ENCODE data around the gene OTOR.
A peak's percentile ranks its signal among the peaks of the same experiment; 100 is the strongest.

Gene OTOR

GRCh38 chr20:16713066-16713465 lies 35.1 kb upstream of the OTOR start:
- DNase-seq (ENCODE audit: insufficient read length, low spot score) (no peak), FAIRE-seq (no peak)
- no peak for TF ChIP-seq POU2F2 (IDR thresholded peaks at IDR 0.05; ENCODE audit: low read depth, low read length)
- TF ChIP-seq POLR2AphosphoS5 (IDR thresholded peaks at IDR 0.05; ENCODE audit: low read depth, low read length), result no peak
- no peak for TF ChIP-seq TAF1 (IDR thresholded peaks at IDR 0.05; ENCODE audit: low read depth, low read length)
- no peak for TF ChIP-seq PAX5 (IDR thresholded peaks at IDR 0.05; ENCODE audit: insufficient read depth, low read length, severe bottlenecking)
- TF ChIP-seq POLR2A (IDR thresholded peaks at IDR 0.05; ENCODE audit: low read depth, low read length), result no peak
- no peak for TF ChIP-seq SPI1 (IDR thresholded peaks at IDR 0.05; ENCODE audit: low read depth, low read length)

GRCh38 chr20:16714242-16714641 lies 33.9 kb upstream of the OTOR start:
- no peak for FAIRE-seq
- no peak for TF ChIP-seq TAF1 (IDR thresholded peaks at IDR 0.05; ENCODE audit: low read depth, low read length)
- TF ChIP-seq POU2F2 (IDR thresholded peaks at IDR 0.05; ENCODE audit: low read depth, low read length), result no peak
- TF ChIP-seq POLR2AphosphoS5 (IDR thresholded peaks at IDR 0.05; ENCODE audit: low read depth, low read length), result no peak
- no peak for TF ChIP-seq POLR2A (IDR thresholded peaks at IDR 0.05; ENCODE audit: low read depth, low read length)
- TF ChIP-seq SPI1 (IDR thresholded peaks at IDR 0.05; ENCODE audit: low read depth, low read length), result no peak
- no peak for TF ChIP-seq PAX5 (IDR thresholded peaks at IDR 0.05; ENCODE audit: insufficient read depth, low read length, severe bottlenecking)
- DNase-seq (ENCODE audit: insufficient read length, low spot score), result no peak

GRCh38 chr20:16714751-16715150 lies 33.4 kb upstream of the OTOR start:
- no peak for TF ChIP-seq POLR2AphosphoS5 (IDR thresholded peaks at IDR 0.05; ENCODE audit: low read depth, low read length)
- no peak for TF ChIP-seq POLR2A (IDR thresholded peaks at IDR 0.05; ENCODE audit: low read depth, low read length)
- no peak for TF ChIP-seq SPI1 (IDR thresholded peaks at IDR 0.05; ENCODE audit: low read depth, low read length)
- no peak for TF ChIP-seq POU2F2 (IDR thresholded peaks at IDR 0.05; ENCODE audit: low read depth, low read length)
- no peak for TF ChIP-seq PAX5 (IDR thresholded peaks at IDR 0.05; ENCODE audit: insufficient read depth, low read length, severe bottlenecking)
- no peak for TF ChIP-seq TAF1 (IDR thresholded peaks at IDR 0.05; ENCODE audit: low read depth, low read length)
- FAIRE-seq, result no peak

GRCh38 chr20:16719421-16719820 lies 28.7 kb upstream of the OTOR start:
- TF ChIP-seq TAF1 (IDR thresholded peaks at IDR 0.05; ENCODE audit: low read depth, low read length) (no peak), PAX5 (IDR thresholded peaks at IDR 0.05; ENCODE audit: insufficient read depth, low read length, severe bottlenecking) (no peak), POU2F2 (IDR thresholded peaks at IDR 0.05; ENCODE audit: low read depth, low read length) (no peak), SPI1 (IDR thresholded peaks at IDR 0.05; ENCODE audit: low read depth, low read length) (no peak), POLR2AphosphoS5 (IDR thresholded peaks at IDR 0.05; ENCODE audit: low read depth, low read length) (no peak), POLR2A (IDR thresholded peaks at IDR 0.05; ENCODE audit: low read depth, low read length) (no peak)
- FAIRE-seq (no peak), DNase-seq (ENCODE audit: insufficient read length, low spot score) (no peak)

More at GRCh38 chr20:16714751-16715150, 33.4 kb upstream of the OTOR start:
- DNase-seq (ENCODE audit: insufficient read length, low spot score), result no peak

- TF ChIP-seq POLR2A (IDR thresholded peaks at IDR 0.05; ENCODE audit: low read depth, low read length), result no peak
- no peak for TF ChIP-seq PAX5 (IDR thresholded peaks at IDR 0.05; ENCODE audit: insufficient read depth, low read length, severe bottlenecking)
- TF ChIP-seq POU2F2 (IDR thresholded peaks at IDR 0.05; ENCODE audit: low read depth, low read length), result no peak
- no peak for TF ChIP-seq POLR2AphosphoS5 (IDR thresholded peaks at IDR 0.05; ENCODE audit: low read depth, low read length)
- TF ChIP-seq SPI1 (IDR thresholded peaks at IDR 0.05; ENCODE audit: low read depth, low read length), result no peak
- TF ChIP-seq TAF1 (IDR thresholded peaks at IDR 0.05; ENCODE audit: low read depth, low read length), result no peak
- no peak for FAIRE-seq
- no peak for DNase-seq (ENCODE audit: insufficient read length, low spot score)
Measured at GRCh38 chr20:16729080-16729479, 19.1 kb upstream of the OTOR start.

- TF ChIP-seq POLR2AphosphoS5 (IDR thresholded peaks at IDR 0.05; ENCODE audit: low read depth, low read length), result peak; percentile 96
- TF ChIP-seq POLR2A (IDR thresholded peaks at IDR 0.05; ENCODE audit: low read depth, low read length), result peak; percentile 98
- peak; percentile 53 for TF ChIP-seq SPI1 (IDR thresholded peaks at IDR 0.05; ENCODE audit: low read depth, low read length)
- peak; percentile 94 for TF ChIP-seq TAF1 (IDR thresholded peaks at IDR 0.05; ENCODE audit: low read depth, low read length)
- TF ChIP-seq POU2F2 (IDR thresholded peaks at IDR 0.05; ENCODE audit: low read depth, low read length), result peak; percentile 88
- no peak for TF ChIP-seq PAX5 (IDR thresholded peaks at IDR 0.05; ENCODE audit: insufficient read depth, low read length, severe bottlenecking)
- peak; percentile 70 for DNase-seq (ENCODE audit: insufficient read length, low spot score)
- peak; percentile 86 for FAIRE-seq
Measured at GRCh38 chr20:16729565-16730460, 18.3 kb upstream of the OTOR start, which contains the start of gene SNRPB2. SNRPB2 (plus strand) TSS chr20:16730026; CDS start chr20:16731703, 1,677 bp downstream.

- no peak for FAIRE-seq
- DNase-seq (ENCODE audit: insufficient read length, low spot score), result no peak
- TF ChIP-seq POLR2AphosphoS5 (IDR thresholded peaks at IDR 0.05; ENCODE audit: low read depth, low read length) (no peak), SPI1 (IDR thresholded peaks at IDR 0.05; ENCODE audit: low read depth, low read length) (0 out of 2 replicates have a peak, but pooled peaks have one; percentile 19), TAF1 (IDR thresholded peaks at IDR 0.05; ENCODE audit: low read depth, low read length) (no peak)
Measured at GRCh38 chr20:16732506-16733152, 15.5 kb upstream of the OTOR start.

GRCh38 chr20:16740365-16741072 lies 7.6 kb upstream of the OTOR start:
- FAIRE-seq (no peak), DNase-seq (ENCODE audit: insufficient read length, low spot score) (no peak)
- TF ChIP-seq POLR2A (IDR thresholded peaks at IDR 0.05; ENCODE audit: low read depth, low read length), result no peak
- TF ChIP-seq POLR2AphosphoS5 (IDR thresholded peaks at IDR 0.05; ENCODE audit: low read depth, low read length), result no peak
- no peak for TF ChIP-seq SPI1 (IDR thresholded peaks at IDR 0.05; ENCODE audit: low read depth, low read length)
- no peak for TF ChIP-seq POU2F2 (IDR thresholded peaks at IDR 0.05; ENCODE audit: low read depth, low read length)

Data from GM12891 (cell line).